GM23338 (cell line): ENCODE data around the gene RAP1A. TPM values are rescaled to one million over a fixed set of nuclear protein-coding genes. Genes with fewer than 3 reads are reported as not detected.

Experiments
- ATAC-seq: fragments of 200-7000 bp; cut with Tn5 transposase; 3 replicates; pipeline ENCODE4 v1.9.1; 2020
- DNase-seq: peaks from one replicate; pipeline ENCODE4 v3.0.0-alpha.2; 2015; ENCODE audit warnings: low spot score
- H2AFZ ChIP-seq: fragments of 200-600 bp; sonication (generic); 2 replicates; pipeline ENCODE4 v1.8.0; 2016; ENCODE audit warnings: antibody characterized with exemption, mild to moderate bottlenecking, moderate library complexity
- H3F3A ChIP-seq: fragments of 200-600 bp; sonication (generic); replicated peaks from 2 replicates; pipeline ENCODE4 v1.8.0; 2017; ENCODE audit warnings: antibody characterized with exemption, mixed run types, low read depth
- H3K27ac ChIP-seq: fragments of 200-600 bp; sonication (generic); 2 replicates; pipeline ENCODE4 v1.6.1; 2016; ENCODE audit warnings: low read depth
- H3K27me3 ChIP-seq: fragments of 200-600 bp; sonication (generic); 2 replicates; pipeline ENCODE4 v1.8.0; 2016; ENCODE audit warnings: mild to moderate bottlenecking, mixed run types, moderate library complexity; ENCODE audit not compliant: insufficient read depth
- H3K36me3 ChIP-seq: fragments of 200-600 bp; sonication (generic); 2 replicates; pipeline ENCODE4 v1.8.0; 2016; ENCODE audit warnings: mild to moderate bottlenecking; ENCODE audit not compliant: insufficient read depth
- H3K4me1 ChIP-seq: fragments of 200-600 bp; sonication (generic); 2 replicates; pipeline ENCODE4 v1.8.0; 2016; ENCODE audit warnings: mild to moderate bottlenecking, moderate library complexity; ENCODE audit not compliant: insufficient read depth
- H3K4me2 ChIP-seq: fragments of 200-600 bp; sonication (generic); 2 replicates; pipeline ENCODE4 v1.7.1; 2017; ENCODE audit warnings: mixed run types
- H3K4me3 ChIP-seq: fragments of 200-600 bp; sonication (generic); 2 replicates; pipeline ENCODE4 v1.6.1; 2016; ENCODE audit warnings: mixed run types
- H3K79me2 ChIP-seq: fragments of 200-600 bp; sonication (generic); replicated peaks from 2 replicates; pipeline ENCODE4 v1.8.0; 2017; ENCODE audit warnings: mild to moderate bottlenecking; ENCODE audit not compliant: insufficient read depth
- H3K9me2 ChIP-seq: fragments of 200-600 bp; sonication (generic); 2 replicates; pipeline ENCODE4 v1.8.0; 2017; ENCODE audit not compliant: insufficient read depth
- H4K20me1 ChIP-seq: fragments of 200-600 bp; sonication (generic); replicated peaks from 2 replicates; pipeline ENCODE4 v1.8.0; 2017; ENCODE audit warnings: mild to moderate bottlenecking; ENCODE audit not compliant: insufficient read depth
- H3K27ac Mint-ChIP-seq: 2 replicates; pipeline ENCODE4 v1.8.0; 2020; ENCODE audit warnings: inconsistent platforms, mild to moderate bottlenecking, moderate library complexity, mixed read lengths
- H3K27me3 Mint-ChIP-seq: 3 replicates; pipeline ENCODE4 v1.8.0; 2022; ENCODE audit warnings: low read depth, mild to moderate bottlenecking, moderate library complexity, mixed read lengths, inconsistent platforms; ENCODE audit not compliant: insufficient read depth, poor library complexity
- H3K36me3 Mint-ChIP-seq: 3 replicates; pipeline ENCODE4 v1.8.0; 2021; ENCODE audit warnings: low read depth, mild to moderate bottlenecking, inconsistent platforms, moderate library complexity, mixed read lengths
- H3K4me1 Mint-ChIP-seq: 3 replicates; pipeline ENCODE4 v1.8.0; 2020; ENCODE audit warnings: mild to moderate bottlenecking, inconsistent platforms, mixed read lengths
- H3K4me3 Mint-ChIP-seq: 3 replicates; pipeline ENCODE4 v1.8.0; 2021; ENCODE audit warnings: moderate library complexity, mild to moderate bottlenecking, inconsistent platforms, mixed read lengths
- H3K9me3 Mint-ChIP-seq: 3 replicates; pipeline ENCODE4 v1.8.0; 2020; ENCODE audit warnings: moderate library complexity, mild to moderate bottlenecking, inconsistent platforms, mixed read lengths
- CREB1 ChIP-seq: fragments of 250-450 bp; sonication (Bioruptor Pico); IDR thresholded peaks from 2 replicates; pipeline ENCODE4 v1.5.0; 2020; ENCODE audit warnings: low read depth, mild to moderate bottlenecking, moderate library complexity
- JUNB ChIP-seq: IDR thresholded peaks from one replicate; pipeline ENCODE4 v1.6.1; 2016; ENCODE audit warnings: antibody characterized with exemption; ENCODE audit not compliant: unreplicated experiment
- POLR2AphosphoS5 ChIP-seq: IDR thresholded peaks from 2 replicates; pipeline ENCODE4 v1.6.1; 2016; ENCODE audit warnings: antibody characterized with exemption, low read depth
- STAT1 ChIP-seq: IDR thresholded peaks from one replicate; pipeline ENCODE4 v1.6.1; 2016; ENCODE audit warnings: antibody characterized with exemption; ENCODE audit not compliant: unreplicated experiment
- ZNF114 ChIP-seq: fragments of 250-450 bp; sonication (Bioruptor Pico); IDR thresholded peaks from 2 replicates; pipeline ENCODE4 v1.5.0; 2020; ENCODE audit warnings: mild to moderate bottlenecking, moderate library complexity
- ZNF331 ChIP-seq: fragments of 250-450 bp; sonication (Bioruptor Pico); IDR thresholded peaks from 2 replicates; pipeline ENCODE4 v1.5.0; 2020; ENCODE audit warnings: low read depth, mild to moderate bottlenecking, moderate library complexity
- polyA plus RNA-seq: library from polyadenylated mRNA; unstranded; fragments of >200 nt; fragmentation: Nextera tagmentation; extraction: Ambion mirVana; gene quantifications from 2 replicates; pipeline ENCODE4 v1.2.1, GENCODE V29; 2016
- total RNA-seq: library from RNA; depleted of rRNA; stranded (reverse); fragments of >200 nt; shearing (Covaris generic); gene quantifications from 2 replicates; pipeline ENCODE4 v1.2.3, GENCODE V29; 2014
- TF ChIP-seq, protein P1 (sequence below), 2 experiments: fragments of 200-600 bp in 1 of 2; sonication (generic) in 1 of 2; conservative IDR thresholded peaks; 2 replicates each; pipeline versions ENCODE4 v1.5.1 to v1.6.1; 2016 to 2017; ENCODE audit warnings: antibody characterized with exemption in 2 of 2, low read depth in 2 of 2, mild to moderate bottlenecking in 2 of 2, moderate library complexity in 1 of 2
- TF ChIP-seq, protein P2 (sequence below): fragments of 250-450 bp; sonication (Bioruptor Pico); IDR thresholded peaks from 2 replicates; pipeline ENCODE4 v1.5.0; 2020; ENCODE audit warnings: mild to moderate bottlenecking, moderate library complexity
- TF ChIP-seq, protein P3 (sequence below): IDR thresholded peaks from one replicate; pipeline ENCODE4 v1.6.1; 2018; ENCODE audit warnings: antibody characterized with exemption; ENCODE audit not compliant: unreplicated experiment

RAP1A gene
- total and polyA plus RNA-seq, 2 experiments from 2014 or later: 16.2 to 23.0 TPM

DNA sequence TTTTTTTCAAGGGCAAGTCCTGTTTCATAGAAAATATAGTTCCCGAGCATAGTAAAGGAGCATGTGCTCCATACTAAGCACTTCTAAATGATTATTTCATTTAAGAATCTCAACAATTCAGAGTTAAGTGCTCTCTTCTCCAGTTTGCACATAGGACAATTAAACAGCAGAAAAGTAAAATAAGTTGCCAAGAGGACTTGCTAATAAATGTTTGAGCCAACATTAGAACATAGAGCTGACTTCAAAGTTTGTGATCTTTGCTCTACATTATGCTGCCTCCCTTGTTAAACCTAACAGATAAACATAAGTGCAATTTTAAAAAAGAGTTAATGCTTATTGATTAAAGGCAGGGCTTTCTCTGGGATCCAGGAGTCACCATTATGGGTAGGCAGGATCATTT, 23.8 kb upstream of the RAP1A start (continued):
- TF ChIP-seq, protein P1, sequence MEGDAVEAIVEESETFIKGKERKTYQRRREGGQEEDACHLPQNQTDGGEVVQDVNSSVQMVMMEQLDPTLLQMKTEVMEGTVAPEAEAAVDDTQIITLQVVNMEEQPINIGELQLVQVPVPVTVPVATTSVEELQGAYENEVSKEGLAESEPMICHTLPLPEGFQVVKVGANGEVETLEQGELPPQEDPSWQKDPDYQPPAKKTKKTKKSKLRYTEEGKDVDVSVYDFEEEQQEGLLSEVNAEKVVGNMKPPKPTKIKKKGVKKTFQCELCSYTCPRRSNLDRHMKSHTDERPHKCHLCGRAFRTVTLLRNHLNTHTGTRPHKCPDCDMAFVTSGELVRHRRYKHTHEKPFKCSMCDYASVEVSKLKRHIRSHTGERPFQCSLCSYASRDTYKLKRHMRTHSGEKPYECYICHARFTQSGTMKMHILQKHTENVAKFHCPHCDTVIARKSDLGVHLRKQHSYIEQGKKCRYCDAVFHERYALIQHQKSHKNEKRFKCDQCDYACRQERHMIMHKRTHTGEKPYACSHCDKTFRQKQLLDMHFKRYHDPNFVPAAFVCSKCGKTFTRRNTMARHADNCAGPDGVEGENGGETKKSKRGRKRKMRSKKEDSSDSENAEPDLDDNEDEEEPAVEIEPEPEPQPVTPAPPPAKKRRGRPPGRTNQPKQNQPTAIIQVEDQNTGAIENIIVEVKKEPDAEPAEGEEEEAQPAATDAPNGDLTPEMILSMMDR (conservative IDR thresholded peaks at IDR 0.05; ENCODE audit: low read depth in 2 of 2): no peak
- no peak for TF ChIP-seq ZNF114 (CRISPR knock-in tag)
- no peak for TF ChIP-seq CREB1 (CRISPR knock-in tag)

DNA sequence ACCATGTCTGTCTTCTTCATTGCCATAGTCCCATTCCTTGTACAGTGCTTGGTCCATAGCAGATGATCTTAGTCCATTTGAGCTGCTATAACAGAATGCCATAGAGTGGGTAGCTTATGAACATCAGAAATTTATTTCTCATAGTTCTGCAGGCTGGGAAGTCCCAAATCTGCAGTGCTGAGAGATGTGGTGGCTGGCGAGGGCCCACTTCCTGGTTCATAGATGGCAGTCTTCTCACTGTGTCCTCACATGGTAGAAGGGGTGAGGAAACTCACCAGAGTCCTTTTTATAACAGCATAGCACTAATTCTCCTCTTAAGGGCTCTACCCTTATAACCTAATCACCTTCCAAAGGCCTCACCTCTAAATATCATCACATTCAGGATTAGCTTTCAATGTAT, 23.1 kb upstream of the RAP1A start:
- H3K27ac ChIP-seq: no peak overlapping the region

More for the DNA sequence above, 23.1 kb upstream of the RAP1A start:
- no peak for ATAC-seq
- peaks cover 8% of the 10 kb centered on the region; the same call in 1 of the 2 replicates for H3K4me1 ChIP-seq
- H3K27me3 Mint-ChIP-seq: no peaks in the 10 kb centered on the region
- H3K27ac Mint-ChIP-seq: no peak overlapping the region
- no peak for DNase-seq
- no peaks in the 10 kb centered on the region for H3F3A ChIP-seq
- H3K36me3 Mint-ChIP-seq: no peaks in the 10 kb centered on the region
- H3K9me2 ChIP-seq: peaks cover 4% of the 10 kb centered on the region
- H3K4me2 ChIP-seq: no peak overlapping the region
- no peaks in the 10 kb centered on the region; the same call in 1 of the 3 replicates for H3K9me3 Mint-ChIP-seq
- no peaks in the 10 kb centered on the region for H3K79me2 ChIP-seq
- H3K4me1 Mint-ChIP-seq: peaks cover 10% of the 10 kb centered on the region
- TF ChIP-seq, protein P2, sequence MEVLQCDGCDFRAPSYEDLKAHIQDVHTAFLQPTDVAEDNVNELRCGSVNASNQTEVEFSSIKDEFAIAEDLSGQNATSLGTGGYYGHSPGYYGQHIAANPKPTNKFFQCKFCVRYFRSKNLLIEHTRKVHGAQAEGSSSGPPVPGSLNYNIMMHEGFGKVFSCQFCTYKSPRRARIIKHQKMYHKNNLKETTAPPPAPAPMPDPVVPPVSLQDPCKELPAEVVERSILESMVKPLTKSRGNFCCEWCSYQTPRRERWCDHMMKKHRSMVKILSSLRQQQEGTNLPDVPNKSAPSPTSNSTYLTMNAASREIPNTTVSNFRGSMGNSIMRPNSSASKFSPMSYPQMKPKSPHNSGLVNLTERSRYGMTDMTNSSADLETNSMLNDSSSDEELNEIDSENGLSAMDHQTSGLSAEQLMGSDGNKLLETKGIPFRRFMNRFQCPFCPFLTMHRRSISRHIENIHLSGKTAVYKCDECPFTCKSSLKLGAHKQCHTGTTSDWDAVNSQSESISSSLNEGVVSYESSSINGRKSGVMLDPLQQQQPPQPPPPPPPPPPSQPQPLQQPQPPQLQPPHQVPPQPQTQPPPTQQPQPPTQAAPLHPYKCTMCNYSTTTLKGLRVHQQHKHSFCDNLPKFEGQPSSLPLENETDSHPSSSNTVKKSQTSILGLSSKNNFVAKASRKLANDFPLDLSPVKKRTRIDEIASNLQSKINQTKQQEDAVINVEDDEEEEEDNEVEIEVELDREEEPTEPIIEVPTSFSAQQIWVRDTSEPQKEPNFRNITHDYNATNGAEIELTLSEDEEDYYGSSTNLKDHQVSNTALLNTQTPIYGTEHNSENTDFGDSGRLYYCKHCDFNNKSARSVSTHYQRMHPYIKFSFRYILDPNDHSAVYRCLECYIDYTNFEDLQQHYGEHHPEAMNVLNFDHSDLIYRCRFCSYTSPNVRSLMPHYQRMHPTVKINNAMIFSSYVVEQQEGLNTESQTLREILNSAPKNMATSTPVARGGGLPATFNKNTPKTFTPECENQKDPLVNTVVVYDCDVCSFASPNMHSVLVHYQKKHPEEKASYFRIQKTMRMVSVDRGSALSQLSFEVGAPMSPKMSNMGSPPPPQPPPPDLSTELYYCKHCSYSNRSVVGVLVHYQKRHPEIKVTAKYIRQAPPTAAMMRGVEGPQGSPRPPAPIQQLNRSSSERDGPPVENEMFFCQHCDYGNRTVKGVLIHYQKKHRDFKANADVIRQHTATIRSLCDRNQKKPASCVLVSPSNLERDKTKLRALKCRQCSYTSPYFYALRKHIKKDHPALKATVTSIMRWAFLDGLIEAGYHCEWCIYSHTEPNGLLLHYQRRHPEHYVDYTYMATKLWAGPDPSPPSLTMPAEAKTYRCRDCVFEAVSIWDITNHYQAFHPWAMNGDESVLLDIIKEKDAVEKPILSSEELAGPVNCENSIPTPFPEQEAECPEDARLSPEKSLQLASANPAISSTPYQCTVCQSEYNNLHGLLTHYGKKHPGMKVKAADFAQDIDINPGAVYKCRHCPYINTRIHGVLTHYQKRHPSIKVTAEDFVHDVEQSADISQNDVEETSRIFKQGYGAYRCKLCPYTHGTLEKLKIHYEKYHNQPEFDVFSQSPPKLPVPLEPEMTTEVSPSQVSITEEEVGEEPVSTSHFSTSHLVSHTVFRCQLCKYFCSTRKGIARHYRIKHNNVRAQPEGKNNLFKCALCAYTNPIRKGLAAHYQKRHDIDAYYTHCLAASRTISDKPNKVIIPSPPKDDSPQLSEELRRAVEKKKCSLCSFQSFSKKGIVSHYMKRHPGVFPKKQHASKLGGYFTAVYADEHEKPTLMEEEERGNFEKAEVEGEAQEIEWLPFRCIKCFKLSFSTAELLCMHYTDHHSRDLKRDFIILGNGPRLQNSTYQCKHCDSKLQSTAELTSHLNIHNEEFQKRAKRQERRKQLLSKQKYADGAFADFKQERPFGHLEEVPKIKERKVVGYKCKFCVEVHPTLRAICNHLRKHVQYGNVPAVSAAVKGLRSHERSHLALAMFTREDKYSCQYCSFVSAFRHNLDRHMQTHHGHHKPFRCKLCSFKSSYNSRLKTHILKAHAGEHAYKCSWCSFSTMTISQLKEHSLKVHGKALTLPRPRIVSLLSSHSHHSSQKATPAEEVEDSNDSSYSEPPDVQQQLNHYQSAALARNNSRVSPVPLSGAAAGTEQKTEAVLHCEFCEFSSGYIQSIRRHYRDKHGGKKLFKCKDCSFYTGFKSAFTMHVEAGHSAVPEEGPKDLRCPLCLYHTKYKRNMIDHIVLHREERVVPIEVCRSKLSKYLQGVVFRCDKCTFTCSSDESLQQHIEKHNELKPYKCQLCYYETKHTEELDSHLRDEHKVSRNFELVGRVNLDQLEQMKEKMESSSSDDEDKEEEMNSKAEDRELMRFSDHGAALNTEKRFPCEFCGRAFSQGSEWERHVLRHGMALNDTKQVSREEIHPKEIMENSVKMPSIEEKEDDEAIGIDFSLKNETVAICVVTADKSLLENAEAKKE (CRISPR knock-in tag): no peak
- TF ChIP-seq, protein P1 (conservative IDR thresholded peaks at IDR 0.05; ENCODE audit: low read depth in 2 of 2): no peak
- TF ChIP-seq POLR2AphosphoS5 (no peak), ZNF331 (CRISPR knock-in tag) (no peak), ZNF114 (CRISPR knock-in tag) (no peak), JUNB (no peak), STAT1 (no peak)
- TF ChIP-seq, protein P3, sequence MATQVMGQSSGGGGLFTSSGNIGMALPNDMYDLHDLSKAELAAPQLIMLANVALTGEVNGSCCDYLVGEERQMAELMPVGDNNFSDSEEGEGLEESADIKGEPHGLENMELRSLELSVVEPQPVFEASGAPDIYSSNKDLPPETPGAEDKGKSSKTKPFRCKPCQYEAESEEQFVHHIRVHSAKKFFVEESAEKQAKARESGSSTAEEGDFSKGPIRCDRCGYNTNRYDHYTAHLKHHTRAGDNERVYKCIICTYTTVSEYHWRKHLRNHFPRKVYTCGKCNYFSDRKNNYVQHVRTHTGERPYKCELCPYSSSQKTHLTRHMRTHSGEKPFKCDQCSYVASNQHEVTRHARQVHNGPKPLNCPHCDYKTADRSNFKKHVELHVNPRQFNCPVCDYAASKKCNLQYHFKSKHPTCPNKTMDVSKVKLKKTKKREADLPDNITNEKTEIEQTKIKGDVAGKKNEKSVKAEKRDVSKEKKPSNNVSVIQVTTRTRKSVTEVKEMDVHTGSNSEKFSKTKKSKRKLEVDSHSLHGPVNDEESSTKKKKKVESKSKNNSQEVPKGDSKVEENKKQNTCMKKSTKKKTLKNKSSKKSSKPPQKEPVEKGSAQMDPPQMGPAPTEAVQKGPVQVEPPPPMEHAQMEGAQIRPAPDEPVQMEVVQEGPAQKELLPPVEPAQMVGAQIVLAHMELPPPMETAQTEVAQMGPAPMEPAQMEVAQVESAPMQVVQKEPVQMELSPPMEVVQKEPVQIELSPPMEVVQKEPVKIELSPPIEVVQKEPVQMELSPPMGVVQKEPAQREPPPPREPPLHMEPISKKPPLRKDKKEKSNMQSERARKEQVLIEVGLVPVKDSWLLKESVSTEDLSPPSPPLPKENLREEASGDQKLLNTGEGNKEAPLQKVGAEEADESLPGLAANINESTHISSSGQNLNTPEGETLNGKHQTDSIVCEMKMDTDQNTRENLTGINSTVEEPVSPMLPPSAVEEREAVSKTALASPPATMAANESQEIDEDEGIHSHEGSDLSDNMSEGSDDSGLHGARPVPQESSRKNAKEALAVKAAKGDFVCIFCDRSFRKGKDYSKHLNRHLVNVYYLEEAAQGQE: no peak
- H2AFZ ChIP-seq: no peak overlapping the region
- H3K4me3 Mint-ChIP-seq: no peak overlapping the region
- H3K4me3 ChIP-seq: no peak overlapping the region
- no peaks in the 10 kb centered on the region for H4K20me1 ChIP-seq
- no peaks in the 10 kb centered on the region for H3K36me3 ChIP-seq
- H3K27me3 ChIP-seq: no peaks in the 10 kb centered on the region
